Effector memory CD8-positive, alpha-beta T cell (primary cell): ENCODE results near the gene WHRN.

ENCODE experiments used
- ATAC-seq: fragments of 150-1000 bp; cut with Tn5 transposase; replicated peaks from 2 replicates; pipeline ENCODE4 v1.10.0; 2021; ENCODE audit warnings: mild to moderate bottlenecking, moderate library complexity
- DNase-seq, 3 experiments: peaks; one replicate each; pipeline ENCODE4 v3.0.0; 2021
- H3K27ac Mint-ChIP-seq, 2 donors: one replicate each; pipeline ENCODE4 v1.8.0; 2022; ENCODE audit warnings: mild to moderate bottlenecking in 2 of 2, mixed read lengths in 2 of 2, moderate library complexity in 2 of 2
- H3K27me3 Mint-ChIP-seq, 2 donors: one replicate each; pipeline ENCODE4 v1.8.0; 2022; ENCODE audit warnings: mixed read lengths in 2 of 2
- H3K36me3 Mint-ChIP-seq: one replicate; pipeline ENCODE4 v1.8.0; 2022; ENCODE audit warnings: mild to moderate bottlenecking, moderate library complexity, mixed read lengths; ENCODE audit not compliant: insufficient read depth
- H3K4me1 Mint-ChIP-seq, 2 donors: one replicate each; pipeline ENCODE4 v1.8.0; 2022; ENCODE audit warnings: low read depth in 2 of 2, mixed read lengths in 2 of 2
- H3K4me3 Mint-ChIP-seq, 2 donors: one replicate each; pipeline ENCODE4 v1.8.0; 2022; ENCODE audit warnings: mild to moderate bottlenecking in 2 of 2, mixed read lengths in 2 of 2, moderate library complexity in 2 of 2
- H3K9me3 Mint-ChIP-seq, 2 donors: one replicate each; pipeline ENCODE4 v1.8.0; 2022; ENCODE audit warnings: mixed read lengths in 2 of 2
- total RNA-seq, 9 experiments: gene quantifications; one replicate each; lab custom pipeline; 2026; lab: John Stamatoyannopoulos, UW

The WHRN gene
- 3.8 to 48.9 (median 14.4) reads per million in 9 experiments for total RNA-seq

GRCh38 chr9:114505187-114506081 lies at the start of gene WHRN:
Gene WHRN, minus strand, starts transcription at chr9:114505473. Its CDS starts 672 bp downstream, at chr9:114504801.
- Mint-ChIP-seq H3K36me3 (peaks cover 38% of the 10 kb centered on the region), H3K9me3 (no peaks in the 10 kb centered on the region), H3K27me3 (peaks cover 11 to 19% of the 10 kb centered on the region in 2 donors), H3K27ac (peak within 1 kb of the TSS; percentile 90 to 93), H3K4me3 (peak within 1 kb of the TSS; percentile 86 to 87), H3K4me1 (peaks cover 29 to 32% of the 10 kb centered on the region in 2 donors)
- DNase-seq, result peak; percentile 85 to 93 (median 91)
- peak; percentile 78 for ATAC-seq

GRCh38 chr9:114553202-114553601 lies 47.9 kb upstream of the WHRN start:
- Mint-ChIP-seq H3K9me3 (no peaks in the 10 kb centered on the region), H3K4me3 (no peak overlapping the region), H3K27ac (no peak overlapping the region), H3K27me3 (peaks cover 19 to 60% of the 10 kb centered on the region in 2 donors), H3K36me3 (no peaks in the 10 kb centered on the region), H3K4me1 (no peaks in the 10 kb centered on the region)
- no peak for ATAC-seq
- no peak for DNase-seq

DNA sequence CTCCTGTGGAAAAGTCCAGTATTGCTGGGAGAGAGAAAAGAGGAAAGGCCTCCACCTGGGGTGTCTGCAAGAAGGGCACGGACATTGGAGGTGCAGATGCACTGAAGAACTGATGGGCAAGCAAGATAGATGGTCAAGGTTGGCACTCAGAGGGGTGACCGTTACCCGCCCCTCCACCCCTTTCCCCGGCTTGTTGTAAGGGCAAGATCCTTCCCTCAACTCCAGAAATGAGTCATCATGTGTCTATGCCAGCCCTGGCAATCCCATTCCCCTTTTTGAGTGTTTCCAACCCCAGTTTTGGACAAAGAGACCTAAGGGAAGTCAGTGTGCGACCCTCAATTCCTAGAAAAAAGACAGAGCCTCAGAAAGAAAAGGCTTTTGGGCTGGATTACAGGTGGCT lies 47.4 kb upstream of the WHRN start:
- H3K27me3 Mint-ChIP-seq, result peaks cover 19 to 65% of the 10 kb centered on the region in 2 donors
- no peak overlapping the region for H3K27ac Mint-ChIP-seq
- ATAC-seq (no peak), DNase-seq (no peak)
- H3K36me3 Mint-ChIP-seq, result no peaks in the 10 kb centered on the region
- no peak overlapping the region for H3K4me3 Mint-ChIP-seq
- no peaks in the 10 kb centered on the region for H3K9me3 Mint-ChIP-seq
- H3K4me1 Mint-ChIP-seq, result no peaks in the 10 kb centered on the region

DNA sequence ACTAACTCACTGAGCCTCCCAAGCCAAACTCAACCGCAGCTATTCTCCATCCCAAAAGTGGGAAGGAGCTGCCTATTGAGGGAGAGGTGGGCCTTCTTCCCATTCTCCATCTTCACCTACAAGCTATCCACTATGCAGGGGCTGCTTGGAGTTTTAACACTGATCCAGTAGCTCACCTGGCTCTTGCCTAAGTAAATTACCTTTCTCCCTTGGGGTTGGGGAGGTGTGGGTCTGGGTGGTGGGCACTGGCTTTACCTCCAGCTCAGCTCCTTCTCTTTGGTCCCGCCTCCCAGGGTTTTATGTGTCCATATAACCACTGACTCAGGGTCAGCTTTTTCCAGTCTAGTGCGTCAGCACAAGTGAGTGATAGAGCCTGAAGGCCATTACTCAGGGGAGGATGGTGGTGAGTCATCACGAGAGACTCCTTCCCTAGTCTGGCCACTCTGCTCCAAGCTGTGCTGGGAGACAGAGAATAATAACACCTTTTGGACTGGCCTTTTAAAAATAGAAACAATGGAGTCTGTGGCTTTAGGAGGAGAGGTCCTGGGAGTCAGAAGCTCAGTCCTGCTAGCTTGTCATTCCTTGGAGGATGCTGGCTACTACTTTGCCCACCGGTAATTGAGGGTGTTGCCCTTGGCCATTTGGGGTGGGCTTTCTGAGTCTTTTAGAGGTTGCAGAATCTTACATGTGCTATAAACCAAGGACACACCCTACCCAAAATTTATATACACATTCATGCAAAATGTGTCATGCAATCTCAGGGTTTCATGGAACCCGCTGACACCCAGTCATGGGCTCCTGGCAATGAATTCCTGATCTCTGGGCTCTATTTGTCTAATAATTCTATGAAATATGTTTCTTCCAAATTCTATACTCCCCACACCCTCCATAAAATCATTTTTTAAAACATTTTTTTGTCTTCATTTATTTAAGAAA lies 46.7 kb upstream of the WHRN start:
- H3K27ac Mint-ChIP-seq, result no peak overlapping the region
- ATAC-seq, result no peak
- peaks cover 24 to 72% of the 10 kb centered on the region in 2 donors for H3K27me3 Mint-ChIP-seq
- no peaks in the 10 kb centered on the region for H3K4me1 Mint-ChIP-seq
- no peak overlapping the region for H3K4me3 Mint-ChIP-seq
- H3K36me3 Mint-ChIP-seq, result no peaks in the 10 kb centered on the region
- no peaks in the 10 kb centered on the region for H3K9me3 Mint-ChIP-seq
- no peak for DNase-seq

DNA sequence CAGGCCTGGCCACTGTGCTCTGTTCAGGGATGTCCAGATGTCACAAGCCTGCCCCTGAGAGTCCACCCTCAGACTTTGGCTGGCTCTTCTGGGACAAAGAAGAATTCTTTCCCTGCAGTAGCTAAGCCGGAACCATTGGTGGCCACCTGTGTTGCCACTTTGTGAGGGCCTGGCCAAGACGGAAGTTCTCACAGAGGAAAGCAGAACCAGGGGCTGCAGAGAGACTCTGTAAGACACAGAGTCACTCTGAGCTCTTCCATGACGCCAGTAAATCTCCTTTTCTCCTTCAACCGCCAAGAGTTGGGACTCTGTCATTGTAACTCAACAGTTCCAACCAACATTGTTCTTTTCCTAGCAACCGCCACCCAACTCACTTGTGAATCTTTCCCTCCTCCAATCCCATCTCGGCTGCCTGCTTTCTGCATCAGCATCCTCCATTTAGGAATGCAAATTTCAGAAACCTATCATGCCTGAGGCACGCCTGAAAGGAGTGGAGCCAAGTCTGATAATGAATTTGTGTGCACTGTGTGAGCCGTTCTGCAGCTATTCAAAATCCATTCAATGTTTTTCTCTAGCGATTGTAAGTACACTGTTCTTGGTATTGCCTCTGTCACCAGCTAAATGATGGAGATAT lies 44.5 kb upstream of the WHRN start:
- no peaks in the 10 kb centered on the region for H3K4me1 Mint-ChIP-seq
- no peak overlapping the region for H3K27ac Mint-ChIP-seq
- peaks cover 31 to 83% of the 10 kb centered on the region in 2 donors for H3K27me3 Mint-ChIP-seq
- ATAC-seq, result no peak
- no peaks in the 10 kb centered on the region for H3K9me3 Mint-ChIP-seq
- H3K36me3 Mint-ChIP-seq, result no peaks in the 10 kb centered on the region
- DNase-seq, result no peak
- no peak overlapping the region for H3K4me3 Mint-ChIP-seq

GRCh38 chr9:114546851-114547250 lies 41.6 kb upstream of the WHRN start:
- ATAC-seq, result no peak

GRCh38 chr9:114545055-114545454 lies 39.8 kb upstream of the WHRN start:
- DNase-seq (no peak), ATAC-seq (no peak)
- Mint-ChIP-seq H3K9me3 (no peaks in the 10 kb centered on the region), H3K27me3 (peaks cover 23 to 62% of the 10 kb centered on the region in 2 donors), H3K4me3 (no peak overlapping the region), H3K27ac (no peak overlapping the region), H3K4me1 (no peaks in the 10 kb centered on the region), H3K36me3 (no peaks in the 10 kb centered on the region)

More at GRCh38 chr9:114546851-114547250, 41.6 kb upstream of the WHRN start:
- H3K27me3 Mint-ChIP-seq, result peaks cover 31 to 65% of the 10 kb centered on the region in 2 donors
- H3K9me3 Mint-ChIP-seq, result no peaks in the 10 kb centered on the region
- no peaks in the 10 kb centered on the region for H3K4me1 Mint-ChIP-seq
- DNase-seq, result no peak
- no peak overlapping the region for H3K4me3 Mint-ChIP-seq
- no peaks in the 10 kb centered on the region for H3K36me3 Mint-ChIP-seq
- no peak overlapping the region for H3K27ac Mint-ChIP-seq

DNA sequence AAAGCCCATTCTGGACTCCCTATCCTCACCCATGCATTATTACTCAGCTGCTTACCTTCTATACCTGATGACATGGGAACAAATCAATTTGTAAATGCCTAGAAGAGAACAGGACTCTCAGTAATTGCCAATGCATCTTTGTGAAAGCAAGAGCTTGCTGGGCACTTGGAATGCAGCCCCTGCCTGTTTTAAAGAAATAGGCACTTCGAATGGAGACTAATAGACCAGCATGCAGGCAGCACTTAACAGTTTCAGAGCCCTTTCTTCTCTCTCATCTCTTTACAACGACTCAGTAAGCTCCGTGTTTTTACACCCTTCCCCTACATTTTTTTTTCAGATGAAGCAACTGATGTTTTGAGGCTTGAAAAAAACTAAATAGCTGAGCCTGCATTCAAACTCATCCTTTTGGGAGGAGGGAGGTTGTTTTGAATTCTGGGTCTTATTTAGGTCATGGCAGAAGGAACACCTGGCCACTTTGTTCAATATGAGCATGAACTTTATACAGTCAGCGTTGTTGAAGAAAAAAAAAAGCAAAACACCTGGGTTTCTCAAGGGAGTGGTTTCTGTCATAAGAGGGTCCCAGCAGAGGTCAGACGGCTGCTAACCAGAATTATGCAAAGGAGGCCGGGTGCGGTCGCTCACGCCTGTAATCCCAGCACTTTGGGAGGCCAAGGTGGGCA lies 34.6 kb upstream of the WHRN start:
- ATAC-seq (no peak), DNase-seq (no peak)
- H3K36me3 Mint-ChIP-seq, result no peaks in the 10 kb centered on the region
- H3K4me3 Mint-ChIP-seq, result no peak overlapping the region
- no peak overlapping the region for H3K27ac Mint-ChIP-seq
- no peaks in the 10 kb centered on the region for H3K9me3 Mint-ChIP-seq
- peaks cover 4 to 10% of the 10 kb centered on the region in 2 donors for H3K27me3 Mint-ChIP-seq
- no peaks in the 10 kb centered on the region for H3K4me1 Mint-ChIP-seq

- peak in 2 of 3 experiments; percentile 3 to 10 for DNase-seq
- Mint-ChIP-seq H3K27me3 (peaks cover 4 to 7% of the 10 kb centered on the region in 2 donors), H3K4me3 (no peak overlapping the region), H3K9me3 (no peaks in the 10 kb centered on the region), H3K4me1 (no peaks in the 10 kb centered on the region), H3K36me3 (no peaks in the 10 kb centered on the region), H3K27ac (no peak overlapping the region)
- ATAC-seq, result peak; percentile 78
Observed at GRCh38 chr9:114538241-114538640, 33.0 kb upstream of the WHRN start.

DNA sequence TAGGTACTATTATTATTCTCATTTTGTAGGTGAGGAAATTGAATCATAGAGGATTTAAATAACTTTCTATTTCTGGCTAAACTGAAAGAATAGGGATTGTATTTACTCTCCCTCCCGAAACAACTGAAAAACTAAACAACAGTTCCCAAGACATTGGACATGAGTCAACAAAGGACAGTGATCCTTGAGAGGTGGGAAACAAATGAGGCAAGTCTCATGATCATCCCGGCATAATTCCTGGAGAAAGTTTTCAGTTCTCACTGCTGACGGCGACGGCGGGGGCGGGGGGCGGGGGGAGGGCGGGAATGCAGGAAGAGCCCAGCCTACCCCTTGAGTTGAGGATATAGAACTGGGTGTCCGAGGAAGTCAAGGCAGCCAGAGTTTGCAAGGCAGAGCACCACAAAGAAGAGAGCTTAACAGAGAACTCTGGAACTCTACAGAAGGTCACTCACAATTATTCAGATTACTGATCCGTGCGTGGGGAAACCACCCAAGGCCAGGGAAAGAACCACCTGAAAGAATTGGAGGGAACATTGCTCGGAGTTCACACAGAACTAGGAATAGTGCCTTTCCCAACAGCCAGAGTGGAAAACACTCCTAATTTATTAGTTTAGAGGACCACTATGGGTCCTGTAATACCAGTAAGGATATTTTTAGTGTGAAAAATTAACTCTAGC lies 27.4 kb upstream of the WHRN start:
- no peaks in the 10 kb centered on the region for H3K9me3 Mint-ChIP-seq
- H3K4me3 Mint-ChIP-seq, result no peak overlapping the region
- DNase-seq, result no peak
- H3K4me1 Mint-ChIP-seq, result no peaks in the 10 kb centered on the region
- no peak for ATAC-seq
- peaks cover 13 to 26% of the 10 kb centered on the region in 2 donors for H3K27me3 Mint-ChIP-seq
- no peaks in the 10 kb centered on the region for H3K36me3 Mint-ChIP-seq
- H3K27ac Mint-ChIP-seq, result no peak overlapping the region

GRCh38 chr9:114529285-114529684 lies 24.0 kb upstream of the WHRN start:
- peaks cover 13 to 57% of the 10 kb centered on the region in 2 donors for H3K27me3 Mint-ChIP-seq
- no peaks in the 10 kb centered on the region for H3K4me1 Mint-ChIP-seq
- no peaks in the 10 kb centered on the region for H3K9me3 Mint-ChIP-seq
- no peak overlapping the region for H3K4me3 Mint-ChIP-seq
- DNase-seq (no peak), ATAC-seq (no peak)
- H3K36me3 Mint-ChIP-seq, result no peaks in the 10 kb centered on the region
- H3K27ac Mint-ChIP-seq, result no peak overlapping the region

DNA sequence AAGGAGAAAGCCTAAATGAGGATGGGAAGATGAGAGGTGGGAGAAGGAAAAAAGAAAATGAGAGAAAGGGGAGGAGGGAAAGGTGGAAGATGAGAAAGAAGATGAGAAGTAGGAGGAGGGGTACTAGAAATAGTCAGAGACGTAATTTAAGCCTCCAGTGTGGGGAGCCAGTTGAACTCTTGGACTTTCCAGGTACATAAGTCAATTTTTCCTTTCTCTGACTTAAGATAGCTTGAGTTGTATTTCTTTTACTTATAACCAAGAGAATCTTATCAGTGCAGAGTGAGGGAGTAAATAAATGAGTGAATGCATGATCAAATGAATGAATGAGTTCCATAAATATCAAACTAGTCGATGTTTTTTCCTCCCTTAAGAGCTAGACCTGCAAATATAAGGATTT lies 21.5 kb upstream of the WHRN start:
- ATAC-seq (no peak), DNase-seq (no peak)
- H3K4me3 Mint-ChIP-seq, result no peak overlapping the region
- peaks cover 19 to 78% of the 10 kb centered on the region in 2 donors for H3K27me3 Mint-ChIP-seq
- H3K9me3 Mint-ChIP-seq, result no peaks in the 10 kb centered on the region
- peaks cover 0 to 1% of the 10 kb centered on the region in 2 donors for H3K4me1 Mint-ChIP-seq
- H3K27ac Mint-ChIP-seq, result no peak overlapping the region
- no peaks in the 10 kb centered on the region for H3K36me3 Mint-ChIP-seq
